Daoy (cell line): ENCODE measurements around the gene THOC7. TPM values are rescaled to one million over a fixed set of nuclear protein-coding genes. Genes with fewer than 3 reads are reported as not detected.
A peak's percentile ranks its signal among the peaks of the same experiment; 100 is the strongest.

Experiments used
- DNase-seq: peaks from one replicate; pipeline ENCODE4 v3.0.0-alpha.2; 2015; ENCODE audit warnings: low read depth
- total RNA-seq: library from RNA; depleted of rRNA; stranded (reverse); fragments of >200 nt; shearing (Covaris generic); gene quantifications from 2 replicates; pipeline ENCODE4 v1.2.3, GENCODE V29; 2014

The THOC7 gene
- total RNA-seq, 1 experiment from 2014 or later = 67.1 TPM

- no peak for DNase-seq
Observed at GRCh38 chr3:63878394-63879060, 14.9 kb upstream of the THOC7 start.

- DNase-seq = no peak
Observed at GRCh38 chr3:63877737-63878393, 14.3 kb upstream of the THOC7 start.

DNA sequence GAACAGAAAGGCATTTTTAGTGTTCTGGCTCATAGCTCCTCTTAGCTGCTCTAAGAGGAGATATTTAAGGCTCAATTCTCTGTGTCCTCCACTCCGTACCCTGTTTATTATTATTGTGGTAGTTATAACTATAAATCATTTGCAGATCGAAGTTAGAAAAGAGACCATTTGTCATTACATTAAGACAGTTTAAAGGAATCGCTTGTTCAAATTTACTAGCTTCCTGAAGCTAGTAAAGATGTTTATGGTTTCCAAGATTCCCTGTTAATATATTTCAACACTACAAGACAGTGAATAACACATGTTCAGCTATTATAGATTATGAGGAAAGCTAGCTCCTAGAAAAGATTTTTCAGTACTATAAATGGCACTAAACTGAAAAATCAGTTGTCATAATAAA is 12.7 kb upstream of the THOC7 start:
- no peak for DNase-seq

GRCh38 chr3:63875510-63875909 is 11.9 kb upstream of the THOC7 start:
- no peak for DNase-seq

GRCh38 chr3:63874769-63875168 is 11.2 kb upstream of the THOC7 start:
- DNase-seq = no peak

DNA sequence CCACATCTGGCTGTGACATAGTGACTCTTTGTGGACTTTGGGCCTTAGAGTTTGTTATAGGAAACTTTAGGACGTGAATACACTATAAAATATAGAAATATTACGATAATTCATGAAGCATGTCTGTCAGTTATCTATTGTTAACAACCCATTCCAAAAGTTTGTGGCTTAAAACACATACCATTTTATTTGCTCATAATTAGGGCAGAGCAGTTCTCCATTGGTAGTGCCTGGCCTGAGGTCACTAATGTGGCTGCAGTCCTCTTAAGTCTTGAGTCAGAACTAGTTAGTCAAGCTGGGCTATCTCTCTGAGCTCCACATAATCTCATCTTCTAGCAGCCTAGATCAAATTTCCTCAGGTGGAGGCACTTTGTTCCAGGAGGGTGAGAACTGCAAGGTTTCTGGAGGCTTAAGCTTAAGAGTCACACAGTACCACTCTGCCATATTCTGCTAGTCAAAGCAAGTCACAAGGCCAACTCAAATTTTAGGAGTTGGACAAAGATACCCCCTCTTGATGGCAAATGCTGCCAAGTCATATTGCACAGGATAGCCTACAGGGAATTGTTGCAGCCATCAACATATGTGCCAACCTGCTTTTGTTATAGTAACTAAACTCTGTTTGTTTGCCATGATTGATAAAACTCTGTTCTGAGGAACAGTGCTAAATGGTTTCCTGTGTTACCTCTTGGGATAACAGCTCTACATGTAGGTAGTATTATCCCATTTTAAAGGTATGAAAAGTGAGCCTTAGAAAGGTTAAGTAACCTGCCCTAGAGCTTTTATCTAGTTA is 8.7 kb upstream of the THOC7 start:
- DNase-seq = peak; percentile 67

GRCh38 chr3:63870615-63871005 is 7.0 kb upstream of the THOC7 start:
- DNase-seq = no peak

GRCh38 chr3:63869940-63870614 is 6.5 kb upstream of the THOC7 start:
- DNase-seq = no peak

GRCh38 chr3:63867225-63867624 is 3.6 kb upstream of the THOC7 start:
- DNase-seq = no peak

- DNase-seq = no peak
Observed at GRCh38 chr3:63864965-63865327, 1.3 kb upstream of the THOC7 start.

GRCh38 chr3:63864008-63864964 is 681 bp upstream of the THOC7 start:
- peak; percentile 30 for DNase-seq

DNA sequence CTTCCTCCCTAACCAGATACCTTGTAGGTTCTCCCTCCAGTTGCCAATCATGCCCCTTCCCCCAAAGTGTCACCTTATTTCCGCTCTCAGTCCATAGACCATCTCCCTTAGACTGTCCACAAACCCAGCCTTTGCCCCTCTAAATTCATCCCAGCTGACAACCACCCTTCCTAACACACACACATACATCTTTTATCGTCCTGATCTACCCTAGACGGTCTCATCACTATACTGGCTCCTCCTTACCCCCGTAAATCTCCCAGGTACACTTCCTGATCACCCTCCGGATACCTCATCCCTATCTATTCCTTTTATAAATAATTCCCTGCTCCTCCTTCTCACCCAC is 828 bp downstream of the THOC7 start:
- no peak for DNase-seq

DNA sequence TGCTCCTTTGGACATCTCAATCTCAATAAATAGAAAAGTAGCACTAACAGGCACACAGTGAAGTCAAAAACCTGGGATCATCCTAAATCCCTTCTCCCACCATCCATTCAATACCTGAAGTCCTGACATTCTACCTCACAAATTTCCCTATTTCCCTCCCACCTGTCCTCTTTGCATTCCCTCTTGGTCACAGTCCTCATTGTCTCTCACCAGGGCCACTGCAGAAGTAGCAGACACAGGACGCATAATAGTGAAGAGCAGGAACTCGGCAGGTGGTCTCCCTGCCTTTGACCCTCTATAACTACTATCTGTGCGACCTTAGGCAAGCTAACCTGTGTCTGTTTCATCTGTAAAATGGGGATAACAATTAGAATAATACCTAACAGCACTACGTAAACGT is 2.3 kb downstream of the THOC7 start:
- DNase-seq = no peak

- DNase-seq = no peak
Observed at GRCh38 chr3:63860776-63861175, 2.8 kb downstream of the THOC7 start.

- no peak for DNase-seq
Observed at GRCh38 chr3:63857311-63857710, 6.3 kb downstream of the THOC7 start.

- no peak for DNase-seq
Observed at GRCh38 chr3:63855333-63855940, 8.2 kb downstream of the THOC7 start.

GRCh38 chr3:63853106-63853505 is 10.5 kb downstream of the THOC7 start:
- DNase-seq = no peak

DNA sequence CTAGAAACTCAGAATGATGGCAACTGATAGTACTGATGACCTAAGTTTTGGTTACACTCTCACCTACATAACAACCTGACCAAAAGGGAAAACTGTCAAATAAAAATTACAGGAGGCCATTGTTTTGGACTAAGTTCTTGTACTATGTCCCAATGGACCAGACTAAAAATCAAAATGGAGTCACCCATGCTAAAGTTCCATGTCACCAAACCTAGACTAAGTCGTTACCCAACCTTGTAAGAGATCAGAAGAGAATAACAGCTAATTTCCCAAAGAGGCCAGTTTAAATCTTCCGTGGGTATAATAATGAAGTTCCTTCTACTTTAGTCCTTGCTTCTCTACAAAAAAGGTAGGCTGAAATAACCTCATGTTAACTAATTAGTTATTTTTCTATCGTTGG is 12.3 kb downstream of the THOC7 start:
- no peak for DNase-seq

- no peak for DNase-seq
Observed at GRCh38 chr3:63849175-63849574, 14.4 kb downstream of the THOC7 start.

DNA sequence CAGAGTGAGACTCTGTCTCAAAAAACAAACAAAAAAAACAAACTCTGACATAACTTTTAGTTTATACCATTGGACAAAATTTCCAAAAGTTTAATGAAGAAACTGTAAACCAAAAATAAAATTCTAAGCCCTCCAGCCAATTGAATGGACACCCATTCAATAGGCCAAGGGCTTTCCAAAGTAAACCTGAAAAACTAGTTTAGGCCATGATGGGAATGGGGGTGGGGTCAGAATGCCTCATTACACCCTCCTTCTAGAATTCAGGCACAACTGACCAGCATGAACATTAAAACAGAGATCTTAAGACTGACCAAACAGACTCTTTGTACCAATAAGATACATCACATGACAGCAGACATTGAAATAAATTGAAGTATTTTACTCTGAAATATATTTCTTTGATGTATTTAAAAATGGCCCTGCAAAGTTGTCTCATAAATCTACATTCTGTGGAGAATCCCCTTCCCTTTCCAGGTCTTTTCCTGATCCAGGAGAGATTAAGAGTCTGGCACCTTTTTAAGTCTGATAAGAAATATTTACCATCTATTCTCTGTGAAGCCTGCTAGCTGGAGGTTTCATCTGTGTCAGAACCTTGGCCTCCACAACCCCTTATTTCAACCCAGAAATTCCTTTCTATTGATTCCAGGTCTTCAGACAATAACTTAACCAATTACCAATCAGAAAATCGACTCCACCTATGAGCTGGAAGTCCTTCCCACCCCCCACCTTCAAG is 15.7 kb downstream of the THOC7 start:
- no peak for DNase-seq
